Common myeloid progenitor, CD34-positive (primary cell): ENCODE results near the gene CD99.
"Not testable (repeated sequence)": the region's sequence is repeated elsewhere in the genome, so short reads cannot be mapped to it uniquely, and the experiment has no call there.

Experiments used
- CTCF ChIA-PET: fragments of 350-600 bp; sonication (Branson Sonifier 250); formaldehyde crosslinking; loops from one replicate; lab custom pipeline; 2021; ENCODE audit warnings: antibody characterized with exemption; lab: Charles Lee
- POLR2A ChIA-PET: fragments of 350-600 bp; sonication (Branson Sonifier 250); formaldehyde crosslinking; loops from one replicate; lab custom pipeline; 2021; ENCODE audit warnings: antibody characterized with exemption; lab: Charles Lee
- DNase-seq, 3 donors: peaks; one replicate each; pipeline versions ENCODE4 v3.0.0 to v3.0.0-alpha.2; 2013
- H3K27ac ChIP-seq, 2 experiments: 1 replicate in 1 of 2; 2 replicates in 1 of 2; pipeline ENCODE4 v1.7.0; 2013; ENCODE audit warnings: inconsistent platforms in 2 of 2, low read length in 2 of 2, mild to moderate bottlenecking in 2 of 2, low read depth in 1 of 2, moderate library complexity in 1 of 2; ENCODE audit not compliant: severe bottlenecking in 2 of 2, insufficient read depth in 1 of 2, poor library complexity in 1 of 2
- H3K27me3 ChIP-seq, 5 experiments: replicated peaks in 2 of 5; 1 replicate in 3 of 5; 2 replicates in 2 of 5; pipeline versions ENCODE4 v1.6.1 to v1.7.0; 2013; ENCODE audit warnings: low read length in 4 of 5, mild to moderate bottlenecking in 2 of 5, moderate library complexity in 2 of 5, inconsistent platforms in 1 of 5; ENCODE audit not compliant: insufficient read depth in 5 of 5, control insufficient read depth in 4 of 5
- H3K36me3 ChIP-seq, 4 experiments: 1 replicate in 2 of 4; 2 replicates in 2 of 4; pipeline versions ENCODE4 v1.6.1 to v1.7.0; 2013; ENCODE audit warnings: low read length in 3 of 4, control low read depth in 1 of 4, mild to moderate bottlenecking in 1 of 4; ENCODE audit not compliant: control insufficient read depth in 4 of 4, insufficient read depth in 4 of 4
- H3K4me1 ChIP-seq, 4 experiments: 1 replicate in 3 of 4; 2 replicates in 1 of 4; pipeline versions ENCODE4 v1.6.1 to v1.7.1; 2013; ENCODE audit warnings: low read length in 3 of 4, mild to moderate bottlenecking in 3 of 4, control low read depth in 1 of 4, inconsistent platforms in 1 of 4, moderate library complexity in 1 of 4; ENCODE audit not compliant: control insufficient read depth in 4 of 4, insufficient read depth in 4 of 4; ENCODE audit errors: control extremely low read depth in 1 of 4
- H3K4me3 ChIP-seq, 7 experiments: 1 replicate in 4 of 7; 2 replicates in 3 of 7; pipeline versions ENCODE4 v1.5.1 to v1.7.0; 2013; ENCODE audit warnings: mild to moderate bottlenecking in 7 of 7, low read length in 6 of 7, moderate library complexity in 6 of 7, inconsistent platforms in 2 of 7, low read depth in 2 of 7, control low read depth in 1 of 7; ENCODE audit not compliant: insufficient read depth in 4 of 7, control insufficient read depth in 1 of 7; ENCODE audit errors: extremely low read depth in 1 of 7
- H3K9me3 ChIP-seq, 5 experiments: 1 replicate in 4 of 5; 2 replicates in 1 of 5; pipeline versions ENCODE4 v1.6.1 to v1.7.1; 2013; ENCODE audit warnings: low read length in 4 of 5, mild to moderate bottlenecking in 2 of 5, inconsistent platforms in 1 of 5, low read depth in 1 of 5, moderate library complexity in 1 of 5; ENCODE audit not compliant: control insufficient read depth in 4 of 5, insufficient read depth in 2 of 5; ENCODE audit errors: control extremely low read depth in 1 of 5
- WGBS: methylation state at CpG from one replicate; pipeline ENCODE4 v1.1.5; 2013; ENCODE audit not compliant: insufficient coverage; 5-methylcytosine and 5-hydroxymethylcytosine counted together

The CD99 gene

GRCh38 chrX:2723286-2723879 lies 32.3 kb downstream of the CD99 start:
- DNase-seq: no peak
- Histone ChIP-seq H3K4me3 (no peak overlapping the region), H3K27me3 (no peaks in the 10 kb centered on the region), H3K36me3 (peaks cover 25 to 96% (median 61%) of the 10 kb centered on the region in 4 experiments), H3K4me1 (no peaks in the 10 kb centered on the region), H3K27ac (no peak overlapping the region), H3K9me3 (peaks cover 0 to 2% (median 0%) of the 10 kb centered on the region in 5 experiments)
- CTCF ChIA-PET: no interaction called here
- 91% methylated on average over 12 of the region's 20 CpGs for WGBS
- POLR2A ChIA-PET: no interaction called here

- H3K4me3 ChIP-seq, CTCF ChIA-PET, H3K27me3 ChIP-seq, H3K9me3 ChIP-seq, POLR2A ChIA-PET, H3K27ac ChIP-seq, DNase-seq, H3K4me1 ChIP-seq: not testable (repeated sequence)
- 95% methylated on average over 8 of the region's 11 CpGs for WGBS
- peaks cover 20 to 84% (median 50%) of the 10 kb centered on the region in 4 experiments for H3K36me3 ChIP-seq
Observed at GRCh38 chrX:2727264-2727663, 36.2 kb downstream of the CD99 start.

- Histone ChIP-seq H3K36me3 (peaks cover 25 to 73% (median 43%) of the 10 kb centered on the region in 4 experiments), H3K4me3 (peak overlapping the region in 1 of 7 experiments; percentile 28), H3K9me3 (peaks cover 0 to 4% (median 0%) of the 10 kb centered on the region in 5 experiments), H3K27me3 (no peaks in the 10 kb centered on the region), H3K4me1 (peaks cover 0 to 13% (median 5%) of the 10 kb centered on the region in 4 experiments), H3K27ac (no peak overlapping the region)
- POLR2A ChIA-PET: no interaction called here
- WGBS: 27% methylated on average over 6 of the region's 9 CpGs
- peak; percentile 66 to 94 (median 93) for DNase-seq
- CTCF ChIA-PET: no interaction called here
Observed at GRCh38 chrX:2732076-2732475, 41.0 kb downstream of the CD99 start.

GRCh38 chrX:2732649-2733048 lies 41.6 kb downstream of the CD99 start:
- no peaks in the 10 kb centered on the region for H3K27me3 ChIP-seq
- CTCF ChIA-PET: no interaction called here
- no peak for DNase-seq
- H3K4me1 ChIP-seq: peaks cover 0 to 13% (median 5%) of the 10 kb centered on the region in 4 experiments
- H3K4me3 ChIP-seq: no peak overlapping the region
- POLR2A ChIA-PET: no interaction called here
- H3K36me3 ChIP-seq: peaks cover 25 to 67% (median 40%) of the 10 kb centered on the region in 4 experiments
- H3K27ac ChIP-seq: no peak overlapping the region
- peaks cover 0 to 4% (median 0%) of the 10 kb centered on the region in 5 experiments for H3K9me3 ChIP-seq

DNA sequence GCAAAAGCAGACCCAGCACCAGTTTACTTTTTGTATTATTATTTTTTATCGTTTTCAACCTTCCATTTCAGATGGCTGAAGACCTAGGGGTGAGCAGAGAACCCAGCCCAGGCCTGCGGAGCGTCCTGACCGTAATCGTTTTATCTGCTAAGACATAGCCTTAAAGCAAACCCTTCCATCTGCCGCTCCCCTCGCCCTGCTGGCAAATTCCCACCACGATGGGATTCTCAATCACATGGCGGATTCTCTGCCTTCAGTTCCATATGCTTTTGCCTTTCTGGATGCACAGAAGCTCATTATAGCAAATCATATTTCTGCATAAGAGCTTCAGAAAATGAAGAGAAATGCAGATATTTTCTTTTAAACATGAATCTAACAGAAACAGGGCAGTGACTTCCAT lies 42.2 kb downstream of the CD99 start:
- 95% methylated on average over 7 of the region's 9 CpGs for WGBS
- ChIA-PET POLR2A (no interaction called here), CTCF (no interaction called here)
- Histone ChIP-seq H3K27me3 (no peaks in the 10 kb centered on the region), H3K27ac (no peak overlapping the region), H3K9me3 (peaks cover 0 to 4% (median 0%) of the 10 kb centered on the region in 5 experiments), H3K4me1 (peaks cover 0 to 13% (median 5%) of the 10 kb centered on the region in 4 experiments), H3K36me3 (peaks cover 31 to 67% (median 42%) of the 10 kb centered on the region in 4 experiments), H3K4me3 (no peak overlapping the region)
- DNase-seq: no peak

- Histone ChIP-seq H3K36me3 (peaks cover 26 to 63% (median 39%) of the 10 kb centered on the region in 4 experiments), H3K27ac (no peak overlapping the region), H3K4me3 (no peak overlapping the region), H3K9me3 (peaks cover 0 to 4% (median 0%) of the 10 kb centered on the region in 5 experiments), H3K4me1 (peaks cover 0 to 13% (median 5%) of the 10 kb centered on the region in 4 experiments), H3K27me3 (no peaks in the 10 kb centered on the region)
- WGBS: 83% methylated on average over 3 of the region's 4 CpGs
- ChIA-PET POLR2A (no interaction called here), CTCF (no interaction called here)
- DNase-seq: no peak
Observed at GRCh38 chrX:2735270-2735669, 44.2 kb downstream of the CD99 start.

GRCh38 chrX:2740672-2741071 lies 49.6 kb downstream of the CD99 start:
- Histone ChIP-seq H3K9me3 (no peaks in the 10 kb centered on the region), H3K4me3 (no peak overlapping the region), H3K36me3 (peaks cover 18 to 59% (median 31%) of the 10 kb centered on the region in 4 experiments), H3K27ac (no peak overlapping the region), H3K27me3 (no peaks in the 10 kb centered on the region), H3K4me1 (no peaks in the 10 kb centered on the region)
- CTCF ChIA-PET: no interaction called here
- WGBS: 96% methylated on average over 11 of the region's 11 CpGs
- DNase-seq: no peak
- POLR2A ChIA-PET: no interaction called here
